Osteocyte (in vitro differentiated cells): ENCODE results near the gene TTC21A. TPM values are rescaled to one million over a fixed set of nuclear protein-coding genes. Genes with fewer than 3 reads are reported as not detected.
"Not testable (repeated sequence)": the region's sequence is repeated elsewhere in the genome, so short reads cannot be mapped to it uniquely, and the experiment has no call there.

Experiments
- DNase-seq: peaks from one replicate; pipeline ENCODE4 v3.0.0; 2021; ENCODE audit warnings: mixed read lengths; ENCODE audit not compliant: unreplicated experiment; ENCODE audit errors: extremely low spot score
- H3K27ac Mint-ChIP-seq: one replicate; pipeline ENCODE4 v1.8.0; 2021; ENCODE audit warnings: mild to moderate bottlenecking, mixed read lengths; ENCODE audit not compliant: unreplicated experiment
- H3K27me3 Mint-ChIP-seq: one replicate; pipeline ENCODE4 v1.8.0; 2021; ENCODE audit warnings: mixed read lengths; ENCODE audit not compliant: unreplicated experiment
- H3K36me3 Mint-ChIP-seq: one replicate; pipeline ENCODE4 v1.8.0; 2021; ENCODE audit warnings: mixed read lengths; ENCODE audit not compliant: unreplicated experiment
- H3K4me1 Mint-ChIP-seq: one replicate; pipeline ENCODE4 v1.8.0; 2021; ENCODE audit warnings: mixed read lengths; ENCODE audit not compliant: unreplicated experiment
- H3K4me3 Mint-ChIP-seq: one replicate; pipeline ENCODE4 v1.8.0; 2021; ENCODE audit warnings: mild to moderate bottlenecking, moderate library complexity, mixed read lengths; ENCODE audit not compliant: unreplicated experiment
- H3K9me3 Mint-ChIP-seq: one replicate; pipeline ENCODE4 v1.8.0; 2021; ENCODE audit warnings: mixed read lengths; ENCODE audit not compliant: unreplicated experiment
- total RNA-seq: library from RNA; stranded (reverse); gene quantifications from 2 replicates; pipeline ENCODE4 v1.2.1, GENCODE V29; 2021
- TF ChIP-seq, protein P1 (sequence below): fragments of 200-600 bp; sonication (generic); IDR thresholded peaks from 2 replicates; pipeline ENCODE4 v1.5.0; 2021; ENCODE audit warnings: antibody characterized with exemption, mild to moderate bottlenecking, moderate library complexity

TTC21A gene
- total RNA-seq, 1 donor from 2014 or later: 10.3 TPM

DNA sequence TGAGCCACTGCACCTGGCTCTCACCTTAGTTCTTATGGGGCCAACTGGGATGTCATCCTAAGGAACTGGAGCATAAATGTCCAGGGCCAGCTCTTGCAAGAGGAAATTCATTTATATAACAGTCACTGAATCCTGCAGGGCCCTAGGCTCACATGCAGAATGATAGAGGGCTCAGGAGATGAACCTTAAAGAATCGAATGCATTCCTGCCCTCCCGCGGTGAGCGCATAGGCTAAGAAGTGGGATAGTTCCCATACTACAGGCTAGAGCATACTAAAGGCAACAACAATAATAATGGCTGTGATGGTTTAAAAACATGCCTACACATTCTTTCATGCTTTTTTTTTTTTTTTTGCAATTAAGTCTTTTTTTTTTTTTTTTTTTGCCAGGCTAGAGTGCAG is 63.0 kb downstream of the TTC21A start:
- H3K9me3 Mint-ChIP-seq: no peaks in the 10 kb centered on the region
- TF ChIP-seq, protein P1, sequence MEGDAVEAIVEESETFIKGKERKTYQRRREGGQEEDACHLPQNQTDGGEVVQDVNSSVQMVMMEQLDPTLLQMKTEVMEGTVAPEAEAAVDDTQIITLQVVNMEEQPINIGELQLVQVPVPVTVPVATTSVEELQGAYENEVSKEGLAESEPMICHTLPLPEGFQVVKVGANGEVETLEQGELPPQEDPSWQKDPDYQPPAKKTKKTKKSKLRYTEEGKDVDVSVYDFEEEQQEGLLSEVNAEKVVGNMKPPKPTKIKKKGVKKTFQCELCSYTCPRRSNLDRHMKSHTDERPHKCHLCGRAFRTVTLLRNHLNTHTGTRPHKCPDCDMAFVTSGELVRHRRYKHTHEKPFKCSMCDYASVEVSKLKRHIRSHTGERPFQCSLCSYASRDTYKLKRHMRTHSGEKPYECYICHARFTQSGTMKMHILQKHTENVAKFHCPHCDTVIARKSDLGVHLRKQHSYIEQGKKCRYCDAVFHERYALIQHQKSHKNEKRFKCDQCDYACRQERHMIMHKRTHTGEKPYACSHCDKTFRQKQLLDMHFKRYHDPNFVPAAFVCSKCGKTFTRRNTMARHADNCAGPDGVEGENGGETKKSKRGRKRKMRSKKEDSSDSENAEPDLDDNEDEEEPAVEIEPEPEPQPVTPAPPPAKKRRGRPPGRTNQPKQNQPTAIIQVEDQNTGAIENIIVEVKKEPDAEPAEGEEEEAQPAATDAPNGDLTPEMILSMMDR: no peak
- no peaks in the 10 kb centered on the region for H3K36me3 Mint-ChIP-seq
- no peak overlapping the region for H3K27ac Mint-ChIP-seq
- no peak overlapping the region for H3K4me3 Mint-ChIP-seq
- H3K27me3 Mint-ChIP-seq: peaks cover 5% of the 10 kb centered on the region
- H3K4me1 Mint-ChIP-seq: peaks cover 6% of the 10 kb centered on the region
- no peak for DNase-seq

DNA sequence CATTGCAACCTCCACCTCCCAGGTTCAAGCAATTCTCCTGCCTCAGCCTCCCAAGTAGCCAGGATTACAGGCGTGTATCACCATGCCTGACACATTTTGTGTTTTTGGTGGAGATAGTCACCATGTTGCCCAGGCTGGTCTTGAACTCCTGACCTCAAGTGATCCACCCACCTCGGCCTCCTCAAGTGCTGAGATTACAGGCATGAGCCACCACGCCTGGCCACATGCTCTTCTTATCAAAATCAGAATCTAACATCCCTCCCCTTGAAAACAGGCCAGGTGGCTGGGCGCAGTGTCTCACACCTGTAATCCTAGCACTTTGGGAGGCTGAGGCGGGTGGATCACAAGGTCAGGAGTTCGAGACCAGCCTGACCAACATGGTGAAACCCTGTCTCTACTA is 63.4 kb downstream of the TTC21A start:
- DNase-seq, H3K27me3 Mint-ChIP-seq, H3K27ac Mint-ChIP-seq, H3K36me3 Mint-ChIP-seq, H3K9me3 Mint-ChIP-seq, H3K4me3 Mint-ChIP-seq, H3K4me1 Mint-ChIP-seq: not testable (repeated sequence)

DNA sequence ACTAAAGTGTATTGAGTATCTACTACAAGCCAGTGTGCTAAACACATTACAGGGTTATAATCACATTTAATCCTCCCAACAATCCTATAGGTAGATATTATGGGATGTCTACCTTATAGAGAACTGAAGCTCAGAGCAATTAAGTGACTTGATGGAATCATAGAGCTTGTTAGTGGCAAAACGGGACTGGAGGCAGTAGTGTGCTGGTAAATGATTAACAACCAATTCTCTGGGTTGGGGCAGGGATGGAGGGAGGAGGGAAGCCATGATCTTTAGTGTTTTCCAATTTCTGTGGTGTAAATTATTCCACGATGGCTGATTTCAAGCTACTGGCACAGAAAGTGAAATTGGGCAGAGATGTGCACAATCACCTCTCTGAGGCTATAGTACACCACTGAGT is 64.4 kb downstream of the TTC21A start:
- no peak overlapping the region for H3K4me3 Mint-ChIP-seq
- H3K27me3 Mint-ChIP-seq: peaks cover 5% of the 10 kb centered on the region
- H3K36me3 Mint-ChIP-seq: no peaks in the 10 kb centered on the region
- no peaks in the 10 kb centered on the region for H3K4me1 Mint-ChIP-seq
- H3K27ac Mint-ChIP-seq: no peak overlapping the region
- H3K9me3 Mint-ChIP-seq: no peaks in the 10 kb centered on the region
- TF ChIP-seq, protein P1: no peak
- DNase-seq: no peak

- Mint-ChIP-seq H3K36me3 (no peaks in the 10 kb centered on the region), H3K27me3 (peaks cover 5% of the 10 kb centered on the region), H3K4me1 (peaks cover 8% of the 10 kb centered on the region), H3K4me3 (no peak overlapping the region), H3K27ac (no peak overlapping the region), H3K9me3 (no peaks in the 10 kb centered on the region)
- no peak for DNase-seq
- TF ChIP-seq, protein P1: no peak
Observed at GRCh38 chr3:39173318-39174125, 66.0 kb downstream of the TTC21A start.

DNA sequence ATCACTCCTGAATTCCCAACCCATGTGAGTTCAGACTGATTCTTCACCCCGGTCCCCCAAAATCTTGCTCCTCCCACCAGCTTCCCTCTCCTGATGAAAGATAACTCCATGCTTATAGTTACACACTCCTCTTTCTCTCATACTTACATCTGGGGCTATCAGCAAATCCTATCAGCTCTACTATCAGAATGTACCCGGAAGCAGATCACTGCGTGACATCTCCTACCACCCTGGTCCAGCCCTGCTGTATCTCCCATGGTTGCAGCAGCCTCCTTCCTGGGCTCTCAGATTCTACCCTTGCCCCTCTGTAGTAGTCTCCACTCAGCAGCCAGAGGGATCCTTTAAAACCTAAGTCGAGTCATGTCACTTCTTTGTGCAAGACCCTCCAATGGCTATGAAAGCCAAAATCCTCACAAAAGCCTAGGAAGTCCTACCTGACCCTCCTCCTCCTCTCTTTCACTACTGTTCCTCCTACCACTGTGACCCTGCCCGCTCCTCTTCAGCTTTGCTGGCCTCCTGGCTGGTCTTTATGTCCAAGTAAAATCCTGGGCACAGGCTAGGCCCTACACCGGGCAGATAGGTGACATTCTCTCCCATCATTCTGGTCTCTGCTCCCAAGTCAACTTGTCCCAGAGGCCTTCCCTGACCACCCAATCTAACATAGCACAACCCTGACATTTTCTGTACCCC is 68.7 kb downstream of the TTC21A start:
- DNase-seq: no peak
- TF ChIP-seq, protein P1: no peak
- H3K36me3 Mint-ChIP-seq: no peaks in the 10 kb centered on the region
- peaks cover 20% of the 10 kb centered on the region for H3K4me1 Mint-ChIP-seq
- H3K27me3 Mint-ChIP-seq: peaks cover 9% of the 10 kb centered on the region
- H3K27ac Mint-ChIP-seq: peak overlapping the region; percentile 95
- H3K4me3 Mint-ChIP-seq: no peak overlapping the region
- no peaks in the 10 kb centered on the region for H3K9me3 Mint-ChIP-seq
